Thoracic aorta (tissue), 2 donors: Measurements from ENCODE around the gene DCC. TPM values are rescaled to one million over a fixed set of nuclear protein-coding genes. Genes with fewer than 3 reads are reported as not detected.

Experiments used
- ATAC-seq: fragments of 150-250 bp; one replicate; pipeline ENCODE4 v1.8.0; 2017; ENCODE audit warnings: low read depth; ENCODE audit not compliant: insufficient number of reproducible peaks, low FRiP score
- DNase-seq: peaks from one replicate; pipeline ENCODE4 v3.0.0-alpha.2; 2020; ENCODE audit warnings: low spot score
- H3K27ac ChIP-seq, 2 donors: fragments of 200-600 bp; sonication (generic); 1 replicate in 1 of 2; 2 replicates in 1 of 2; pipeline ENCODE4 v1.5.1; 2016; ENCODE audit warnings: mild to moderate bottlenecking in 2 of 2, moderate library complexity in 2 of 2
- H3K27me3 ChIP-seq: fragments of 200-600 bp; sonication (generic); replicated peaks from 2 replicates; pipeline ENCODE4 v1.6.0; 2016; ENCODE audit warnings: mild to moderate bottlenecking; ENCODE audit not compliant: insufficient read depth
- H3K36me3 ChIP-seq: fragments of 200-600 bp; sonication (generic); one replicate; pipeline ENCODE4 v1.5.1; 2016
- H3K4me1 ChIP-seq, 2 donors: fragments of 200-600 bp; sonication (generic); 1 replicate in 1 of 2; 2 replicates in 1 of 2; pipeline versions ENCODE4 v1.5.1 to v1.6.0; 2016; ENCODE audit warnings: low read depth in 2 of 2, mild to moderate bottlenecking in 1 of 2; ENCODE audit not compliant: control insufficient read depth in 1 of 2
- H3K4me3 ChIP-seq: fragments of 200-600 bp; sonication (generic); 2 replicates; pipeline ENCODE4 v1.5.1; 2016; ENCODE audit warnings: mild to moderate bottlenecking
- H3K9me3 ChIP-seq: fragments of 200-600 bp; sonication (generic); 2 replicates; pipeline ENCODE4 v1.5.1; 2016
- CTCF ChIP-seq: fragments of 200-600 bp; sonication (generic); IDR thresholded peaks from one replicate; pipeline ENCODE4 v1.5.1; 2019; ENCODE audit warnings: antibody characterized with exemption
- total RNA-seq, 2 donors: library from RNA; depleted of rRNA; stranded (reverse); fragments of >200 nt; gene quantifications; one replicate each; pipeline versions ENCODE4 v1.1.0 to v1.2.3, GENCODE V29; 2016

DCC gene
- total RNA-seq, 2 donors from 2014 or later, result not detected

GRCh38 chr18:53402670-53403069, 1062.7 kb downstream of the DCC start:
- no peak for DNase-seq
- Histone ChIP-seq H3K4me3 (no peak overlapping the region), H3K36me3 (no peaks in the 10 kb centered on the region), H3K9me3 (no peaks in the 10 kb centered on the region), H3K4me1 (no peaks in the 10 kb centered on the region), H3K27ac (no peak overlapping the region), H3K27me3 (no peaks in the 10 kb centered on the region)
- TF ChIP-seq CTCF, result no peak
- ATAC-seq, result no peak

GRCh38 chr18:53408271-53408670, 1068.3 kb downstream of the DCC start:
- no peaks in the 10 kb centered on the region for H3K36me3 ChIP-seq
- H3K27me3 ChIP-seq, result no peaks in the 10 kb centered on the region
- H3K4me1 ChIP-seq, result no peaks in the 10 kb centered on the region
- H3K27ac ChIP-seq, result no peak overlapping the region
- no peak overlapping the region for H3K4me3 ChIP-seq
- ATAC-seq, result no peak
- no peaks in the 10 kb centered on the region for H3K9me3 ChIP-seq
- DNase-seq, result no peak
- no peak for TF ChIP-seq CTCF

GRCh38 chr18:53411511-53411910, 1071.5 kb downstream of the DCC start:
- no peak overlapping the region for H3K4me3 ChIP-seq
- no peaks in the 10 kb centered on the region for H3K36me3 ChIP-seq
- DNase-seq (no peak), ATAC-seq (no peak)
- TF ChIP-seq CTCF, result no peak
- H3K27ac ChIP-seq, result no peak overlapping the region
- no peaks in the 10 kb centered on the region for H3K27me3 ChIP-seq
- no peaks in the 10 kb centered on the region for H3K4me1 ChIP-seq
- H3K9me3 ChIP-seq, result no peaks in the 10 kb centered on the region

GRCh38 chr18:53417003-53417402, 1077.0 kb downstream of the DCC start:
- DNase-seq (no peak), ATAC-seq (no peak)
- Histone ChIP-seq H3K36me3 (no peaks in the 10 kb centered on the region), H3K4me3 (no peak overlapping the region), H3K9me3 (no peaks in the 10 kb centered on the region), H3K4me1 (no peaks in the 10 kb centered on the region), H3K27me3 (no peaks in the 10 kb centered on the region), H3K27ac (no peak overlapping the region)
- no peak for TF ChIP-seq CTCF

GRCh38 chr18:53421869-53422268, 1081.9 kb downstream of the DCC start:
- no peak for TF ChIP-seq CTCF
- no peak for DNase-seq

More at GRCh38 chr18:53421869-53422268, 1081.9 kb downstream of the DCC start:
- Histone ChIP-seq H3K4me1 (no peaks in the 10 kb centered on the region), H3K36me3 (no peaks in the 10 kb centered on the region), H3K9me3 (no peaks in the 10 kb centered on the region), H3K4me3 (no peak overlapping the region), H3K27ac (no peak overlapping the region), H3K27me3 (no peaks in the 10 kb centered on the region)
- ATAC-seq, result no peak
